ENCODE measurements around the gene RNF115.

RNF115 gene

DNA sequence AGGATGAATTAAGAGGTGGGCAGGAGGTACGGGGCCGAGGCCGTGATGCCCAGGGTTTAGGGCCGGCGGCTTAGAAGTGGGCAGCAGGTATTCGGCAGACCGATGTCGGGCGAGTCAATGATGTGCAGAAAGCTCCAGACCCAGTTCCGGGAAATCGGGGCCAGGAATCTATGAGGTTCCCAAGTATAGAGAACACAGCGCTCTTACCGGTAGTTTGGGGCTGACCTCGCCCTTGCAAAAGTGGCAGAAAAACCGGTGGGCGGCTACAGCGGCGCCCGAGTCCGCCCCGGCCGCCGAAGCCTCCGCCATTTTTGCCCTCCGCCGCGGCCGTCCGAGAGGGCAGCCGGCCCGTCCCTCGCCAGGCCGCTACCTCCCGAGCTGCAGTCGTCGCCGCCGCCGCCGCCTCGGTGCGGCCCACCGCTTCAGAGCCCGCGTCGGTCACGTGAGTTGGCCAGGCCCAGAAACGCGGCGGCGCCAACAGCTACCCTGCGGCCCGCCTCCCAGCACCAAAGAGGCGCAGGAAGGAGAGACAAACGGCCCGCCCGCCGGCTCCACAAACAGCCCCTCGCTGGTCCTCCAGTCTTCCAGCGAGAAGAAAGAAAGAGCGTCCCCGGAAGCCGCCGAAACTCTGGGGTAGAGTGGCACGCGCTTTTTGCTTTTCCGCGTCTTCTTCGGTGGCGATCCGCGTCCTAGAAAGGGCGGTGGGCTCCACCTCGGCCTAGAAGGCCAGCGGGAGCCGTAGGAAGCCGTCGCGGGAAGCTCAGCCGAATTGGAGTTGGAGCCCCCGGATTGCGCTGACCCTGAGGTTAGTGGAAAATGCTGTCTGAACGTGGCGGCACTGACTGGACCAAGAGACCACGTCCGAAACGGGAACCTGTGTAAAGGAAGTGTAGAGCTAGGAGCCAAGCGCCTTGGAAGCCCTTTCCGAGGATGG lies at the start of gene RNF115, which contains the start of gene POLR3C:
Gene RNF115, minus strand, starts transcription at position 531 of the 934 bp plus-strand sequence. Its CDS starts 222 bp downstream, at position 309.
Gene POLR3C, plus strand, starts transcription at position 636 of the 934 bp plus-strand sequence. CDS start 1,577 bp downstream, outside the sequence.
- CTCF ChIA-PET, result interaction anchor here (0.5 to 1.4 kb wide), 4 partner anchors 21 to 171 kb away, joined by 3 to 7 read pairs (median 4); partner anchors contain the start of gene NUDT17
- POLR2A ChIA-PET (ENCODE audit: low non-redundant PET), result interaction anchor here (0.7 kb wide), 1 partner anchor 11 kb away, joined by 5 read pairs; no protein-coding TSS in a partner anchor
- TF ChIP-seq, protein P1, sequence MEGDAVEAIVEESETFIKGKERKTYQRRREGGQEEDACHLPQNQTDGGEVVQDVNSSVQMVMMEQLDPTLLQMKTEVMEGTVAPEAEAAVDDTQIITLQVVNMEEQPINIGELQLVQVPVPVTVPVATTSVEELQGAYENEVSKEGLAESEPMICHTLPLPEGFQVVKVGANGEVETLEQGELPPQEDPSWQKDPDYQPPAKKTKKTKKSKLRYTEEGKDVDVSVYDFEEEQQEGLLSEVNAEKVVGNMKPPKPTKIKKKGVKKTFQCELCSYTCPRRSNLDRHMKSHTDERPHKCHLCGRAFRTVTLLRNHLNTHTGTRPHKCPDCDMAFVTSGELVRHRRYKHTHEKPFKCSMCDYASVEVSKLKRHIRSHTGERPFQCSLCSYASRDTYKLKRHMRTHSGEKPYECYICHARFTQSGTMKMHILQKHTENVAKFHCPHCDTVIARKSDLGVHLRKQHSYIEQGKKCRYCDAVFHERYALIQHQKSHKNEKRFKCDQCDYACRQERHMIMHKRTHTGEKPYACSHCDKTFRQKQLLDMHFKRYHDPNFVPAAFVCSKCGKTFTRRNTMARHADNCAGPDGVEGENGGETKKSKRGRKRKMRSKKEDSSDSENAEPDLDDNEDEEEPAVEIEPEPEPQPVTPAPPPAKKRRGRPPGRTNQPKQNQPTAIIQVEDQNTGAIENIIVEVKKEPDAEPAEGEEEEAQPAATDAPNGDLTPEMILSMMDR (conservative IDR thresholded peaks at IDR 0.05; ENCODE audit: low read depth), result no peak
- peak within 1 kb of the TSS; percentile 94 for H3K27ac ChIP-seq
- DNase-seq (ENCODE audit: low spot score), result peak; percentile 90

DNA sequence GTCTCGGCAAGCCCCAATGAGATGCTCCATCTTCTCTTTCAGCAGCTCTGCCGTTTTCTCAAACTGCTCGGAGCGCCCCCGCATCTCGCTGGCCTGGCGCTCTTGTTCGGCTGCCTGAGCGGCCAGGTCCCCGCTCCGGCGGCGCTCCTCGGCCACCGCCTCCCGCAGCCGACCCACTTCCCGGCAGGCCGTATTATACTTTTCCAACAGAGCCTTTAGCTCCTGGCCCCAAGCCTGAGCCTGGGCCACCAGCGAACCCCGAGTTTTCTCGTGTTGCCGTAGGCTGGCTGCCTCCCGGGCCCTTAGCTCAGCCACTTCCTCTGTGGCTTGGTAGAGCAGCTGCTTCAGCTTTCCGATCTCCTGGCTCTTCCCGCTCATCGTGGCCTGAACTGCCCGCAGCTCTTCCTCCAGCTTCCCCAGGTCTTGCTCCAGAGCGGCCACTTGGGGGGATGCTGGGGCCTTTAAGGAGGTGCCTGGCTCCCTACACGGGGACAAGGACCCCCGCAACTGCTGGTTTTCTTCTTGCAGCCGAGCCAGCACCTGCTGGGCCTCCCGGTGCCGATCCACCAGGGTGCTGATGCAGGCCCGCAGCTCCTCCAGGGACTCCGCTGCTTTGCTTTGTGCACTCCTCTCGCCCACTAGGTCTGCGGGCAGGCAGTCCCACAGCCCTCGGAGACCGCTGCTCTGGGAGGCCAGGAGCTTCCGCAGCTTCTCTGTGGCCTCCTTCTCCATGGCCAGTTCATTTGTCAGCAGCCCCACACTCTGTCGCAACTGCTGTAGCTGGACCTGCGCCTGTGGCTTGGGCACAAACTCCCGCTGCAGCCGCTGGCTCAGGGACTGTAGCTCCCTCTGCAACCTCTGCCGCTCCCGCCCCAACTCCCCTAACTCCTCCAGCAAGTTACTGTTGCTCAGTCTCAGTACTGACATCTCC lies 48.4 kb upstream of the RNF115 start:
- ChIA-PET POLR2A (ENCODE audit: low non-redundant PET) (no interaction called here), CTCF (interaction anchor here (0.6 to 2.1 kb wide), 3 partner anchors 16 to 147 kb away, joined by 3 to 9 read pairs (median 4); partner anchors contain the start of gene NUDT17)
- no peak overlapping the region for H3K27ac ChIP-seq
- no peak for DNase-seq (ENCODE audit: low spot score)
- TF ChIP-seq, protein P1 (conservative IDR thresholded peaks at IDR 0.05; ENCODE audit: low read depth), result no peak

DNA sequence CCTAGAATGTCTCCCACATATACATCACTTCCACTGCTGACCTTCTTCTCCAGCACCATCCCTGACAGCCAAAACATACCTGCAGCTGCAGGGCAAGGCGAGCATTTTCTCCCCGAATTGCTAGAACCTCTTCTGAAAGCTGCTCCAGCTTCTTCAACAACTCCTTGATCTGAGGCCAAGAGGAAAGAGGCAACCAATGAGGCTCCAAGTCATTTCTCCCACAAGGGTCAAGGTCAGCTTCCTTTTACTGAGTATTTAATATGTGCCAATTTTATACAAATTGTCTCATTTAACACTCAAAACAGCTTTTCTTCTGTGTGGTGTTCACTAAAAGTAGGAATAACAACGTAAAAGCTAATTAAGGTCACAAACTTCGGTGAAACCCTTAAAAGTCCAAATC lies 44.3 kb upstream of the RNF115 start:
- CTCF ChIA-PET, result no interaction called here
- POLR2A ChIA-PET (ENCODE audit: low non-redundant PET), result no interaction called here
- TF ChIP-seq, protein P1 (conservative IDR thresholded peaks at IDR 0.05; ENCODE audit: low read depth), result no peak
- H3K27ac ChIP-seq, result no peak overlapping the region
- no peak for DNase-seq (ENCODE audit: low spot score)

DNA sequence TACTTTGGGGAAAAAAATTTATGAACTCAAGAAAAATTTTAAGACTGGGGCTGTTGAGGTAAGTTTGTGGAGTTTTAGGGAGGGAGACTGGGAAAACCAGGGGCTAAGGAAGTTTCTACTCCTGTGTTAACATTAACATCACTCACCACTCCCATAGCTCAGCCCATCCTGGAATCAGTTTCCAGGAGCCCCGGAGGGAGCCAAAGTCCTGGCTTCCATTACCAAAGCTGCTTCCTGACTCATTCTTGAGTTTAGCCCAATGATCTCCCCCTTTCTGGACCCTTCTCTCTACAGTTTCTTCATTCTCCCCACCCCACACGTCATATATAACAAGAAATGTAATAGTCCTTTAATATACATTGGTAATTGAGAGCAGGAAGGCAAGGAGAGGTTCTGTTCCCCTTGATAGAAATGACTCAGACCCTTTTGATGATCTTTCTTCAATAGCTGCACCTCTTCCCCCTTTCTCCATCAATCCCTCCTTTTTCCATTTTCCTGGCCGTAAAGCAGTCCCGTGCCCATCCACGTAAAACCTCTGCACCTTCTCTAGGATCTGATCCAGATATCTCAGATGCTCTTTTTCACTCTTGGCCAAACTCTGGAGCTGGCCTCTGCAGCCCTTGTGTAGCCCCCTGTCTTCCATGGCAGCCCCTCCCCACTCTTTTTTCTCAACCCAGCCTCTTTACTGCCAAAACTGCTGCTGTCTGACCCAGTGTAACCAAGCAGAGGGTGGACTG lies 39.6 kb upstream of the RNF115 start:
- ChIA-PET POLR2A (ENCODE audit: low non-redundant PET) (no interaction called here), CTCF (no interaction called here)
- no peak overlapping the region for H3K27ac ChIP-seq
- DNase-seq (ENCODE audit: low spot score), result no peak
- TF ChIP-seq, protein P1 (conservative IDR thresholded peaks at IDR 0.05; ENCODE audit: low read depth), result no peak

DNA sequence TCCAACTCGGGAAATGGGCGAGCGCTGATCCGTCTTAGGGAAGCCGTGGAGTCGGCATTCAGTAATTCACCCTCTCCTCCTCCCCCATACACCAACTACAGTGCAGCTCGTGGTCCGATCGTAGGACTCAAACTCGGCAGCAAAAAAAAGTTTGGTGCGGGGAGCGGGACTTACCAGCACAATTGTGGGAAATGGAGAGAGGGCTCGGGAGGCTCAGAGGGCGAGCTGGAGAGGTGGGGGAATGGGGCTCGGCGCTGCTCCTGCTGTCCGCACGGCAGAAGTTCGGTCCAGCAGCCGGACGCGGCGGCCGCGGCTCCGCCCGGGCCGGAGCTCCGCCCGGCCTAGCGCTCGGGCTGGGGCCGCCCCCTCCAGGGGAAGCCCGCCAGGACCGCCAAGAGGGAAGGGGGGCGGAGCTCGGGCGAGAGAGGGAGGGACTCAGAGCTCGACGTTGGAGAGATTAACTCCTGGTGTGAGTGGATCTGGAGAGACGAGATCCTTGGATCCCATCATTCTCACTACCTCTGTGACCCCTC lies 35.7 kb upstream of the RNF115 start:
- DNase-seq (ENCODE audit: low spot score), result peak; percentile 95
- H3K27ac ChIP-seq, result peak overlapping the region; percentile 89
- POLR2A ChIA-PET (ENCODE audit: low non-redundant PET), result interaction anchor here (0.6 to 1.1 kb wide), 5 partner anchors 14 to 143 kb away, joined by 3 to 8 read pairs (median 4); partner anchors contain the start of genes ANKRD34A, NUDT17 and POLR3GL
- CTCF ChIA-PET, result interaction anchor here (0.6 to 6.3 kb wide), 3 partner anchors 13 to 33 kb away, joined by 4 to 51 read pairs (median 9); partner anchors contain the start of gene NUDT17
- TF ChIP-seq, protein P1 (conservative IDR thresholded peaks at IDR 0.05; ENCODE audit: low read depth), result no peak

All from RWPE1 (cell line).